Measurements from ENCODE around the gene HOXB2.

Gene HOXB2

DNA sequence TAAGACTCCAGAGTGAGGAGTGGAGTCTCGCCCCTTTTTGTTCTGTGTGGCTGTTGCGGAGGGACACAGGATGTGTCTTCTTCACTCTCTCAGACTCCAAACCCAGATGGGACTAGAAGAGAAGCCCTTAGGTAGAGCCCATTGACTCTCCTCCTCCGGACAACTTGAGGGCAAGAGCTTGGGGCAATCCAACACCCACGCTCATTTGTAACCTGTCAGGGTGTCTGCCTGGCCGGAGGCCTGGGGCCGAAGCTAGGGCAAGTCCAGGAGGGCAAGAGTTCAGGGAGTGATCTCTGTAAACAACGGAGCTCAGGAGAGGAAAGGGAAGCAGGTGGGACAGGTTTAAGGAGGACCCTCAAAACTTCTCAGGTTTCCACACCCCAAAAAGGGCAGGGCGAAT lies 12.6 kb downstream of the HOXB2 start:
- no peaks in the 10 kb centered on the region for H3K36me3 ChIP-seq (ENCODE audit: insufficient read depth, low read length)
- no peaks in the 10 kb centered on the region for H3F3A ChIP-seq (ENCODE audit: low read depth)
- no peaks in the 10 kb centered on the region for H3K27me3 ChIP-seq (ENCODE audit: insufficient read depth, low read length, poor library complexity, severe bottlenecking)
- H3K4me2 ChIP-seq (ENCODE audit: low read depth, low read length, poor library complexity, severe bottlenecking): no peak overlapping the region
- H3K4me3 ChIP-seq (ENCODE audit: low read length, poor library complexity, severe bottlenecking): no peak overlapping the region
- H3K9me2 ChIP-seq (replicated peaks; ENCODE audit: low read depth, low read length): no peaks in the 10 kb centered on the region
- no peak for TF ChIP-seq EZH2phosphoT487 (IDR thresholded peaks at IDR 0.05; ENCODE audit: borderline replicate concordance)
- TF ChIP-seq, protein P1, sequence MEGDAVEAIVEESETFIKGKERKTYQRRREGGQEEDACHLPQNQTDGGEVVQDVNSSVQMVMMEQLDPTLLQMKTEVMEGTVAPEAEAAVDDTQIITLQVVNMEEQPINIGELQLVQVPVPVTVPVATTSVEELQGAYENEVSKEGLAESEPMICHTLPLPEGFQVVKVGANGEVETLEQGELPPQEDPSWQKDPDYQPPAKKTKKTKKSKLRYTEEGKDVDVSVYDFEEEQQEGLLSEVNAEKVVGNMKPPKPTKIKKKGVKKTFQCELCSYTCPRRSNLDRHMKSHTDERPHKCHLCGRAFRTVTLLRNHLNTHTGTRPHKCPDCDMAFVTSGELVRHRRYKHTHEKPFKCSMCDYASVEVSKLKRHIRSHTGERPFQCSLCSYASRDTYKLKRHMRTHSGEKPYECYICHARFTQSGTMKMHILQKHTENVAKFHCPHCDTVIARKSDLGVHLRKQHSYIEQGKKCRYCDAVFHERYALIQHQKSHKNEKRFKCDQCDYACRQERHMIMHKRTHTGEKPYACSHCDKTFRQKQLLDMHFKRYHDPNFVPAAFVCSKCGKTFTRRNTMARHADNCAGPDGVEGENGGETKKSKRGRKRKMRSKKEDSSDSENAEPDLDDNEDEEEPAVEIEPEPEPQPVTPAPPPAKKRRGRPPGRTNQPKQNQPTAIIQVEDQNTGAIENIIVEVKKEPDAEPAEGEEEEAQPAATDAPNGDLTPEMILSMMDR (conservative IDR thresholded peaks at IDR 0.05; ENCODE audit: low read length): no peak
- H2AFZ ChIP-seq (ENCODE audit: low read length): no peak overlapping the region
- no peaks in the 10 kb centered on the region for H3K79me2 ChIP-seq (ENCODE audit: insufficient read depth, low read length)
- no peak overlapping the region for H3K9ac ChIP-seq (ENCODE audit: low read depth, low read length, poor library complexity, severe bottlenecking)
- H3K9me3 ChIP-seq (ENCODE audit: insufficient read depth, low read depth, low read length): no peaks in the 10 kb centered on the region
- H4K20me1 ChIP-seq (ENCODE audit: insufficient read depth, low read length, poor library complexity, severe bottlenecking): no peaks in the 10 kb centered on the region
- peaks cover 4% of the 10 kb centered on the region for H3K4me1 ChIP-seq (ENCODE audit: insufficient read depth, low read length, poor library complexity, severe bottlenecking)

GRCh38 chr17:48530887-48531272 lies 14.0 kb downstream of the HOXB2 start, which contains the start of gene HOXB1:
TSS of gene HOXB1 (minus strand) at chr17:48531011. CDS start at chr17:48530904, 107 bp downstream.
- no peak within 1 kb of the TSS for H3K4me3 ChIP-seq (ENCODE audit: low read length, poor library complexity, severe bottlenecking)
- H3K79me2 ChIP-seq (ENCODE audit: insufficient read depth, low read length): no peaks in the 10 kb centered on the region
- peaks cover 4% of the 10 kb centered on the region for H3K4me1 ChIP-seq (ENCODE audit: insufficient read depth, low read length, poor library complexity, severe bottlenecking)
- no peaks in the 10 kb centered on the region for H3K9me2 ChIP-seq (replicated peaks; ENCODE audit: low read depth, low read length)
- no peaks in the 10 kb centered on the region for H3K27me3 ChIP-seq (ENCODE audit: insufficient read depth, low read length, poor library complexity, severe bottlenecking)
- no peaks in the 10 kb centered on the region for H3K36me3 ChIP-seq (ENCODE audit: insufficient read depth, low read length)
- H4K20me1 ChIP-seq (ENCODE audit: insufficient read depth, low read length, poor library complexity, severe bottlenecking): no peaks in the 10 kb centered on the region
- H3K9me3 ChIP-seq (ENCODE audit: insufficient read depth, low read depth, low read length): no peaks in the 10 kb centered on the region
- no peak within 1 kb of the TSS for H3K9ac ChIP-seq (ENCODE audit: low read depth, low read length, poor library complexity, severe bottlenecking)
- no peak within 1 kb of the TSS for H3K4me2 ChIP-seq (ENCODE audit: low read depth, low read length, poor library complexity, severe bottlenecking)
- TF ChIP-seq EZH2phosphoT487 (IDR thresholded peaks at IDR 0.05; ENCODE audit: borderline replicate concordance): no peak
- TF ChIP-seq, protein P1 (conservative IDR thresholded peaks at IDR 0.05; ENCODE audit: low read length): no peak
- H3F3A ChIP-seq (ENCODE audit: low read depth): no peaks in the 10 kb centered on the region
- no peak within 1 kb of the TSS for H2AFZ ChIP-seq (ENCODE audit: low read length)

DNA sequence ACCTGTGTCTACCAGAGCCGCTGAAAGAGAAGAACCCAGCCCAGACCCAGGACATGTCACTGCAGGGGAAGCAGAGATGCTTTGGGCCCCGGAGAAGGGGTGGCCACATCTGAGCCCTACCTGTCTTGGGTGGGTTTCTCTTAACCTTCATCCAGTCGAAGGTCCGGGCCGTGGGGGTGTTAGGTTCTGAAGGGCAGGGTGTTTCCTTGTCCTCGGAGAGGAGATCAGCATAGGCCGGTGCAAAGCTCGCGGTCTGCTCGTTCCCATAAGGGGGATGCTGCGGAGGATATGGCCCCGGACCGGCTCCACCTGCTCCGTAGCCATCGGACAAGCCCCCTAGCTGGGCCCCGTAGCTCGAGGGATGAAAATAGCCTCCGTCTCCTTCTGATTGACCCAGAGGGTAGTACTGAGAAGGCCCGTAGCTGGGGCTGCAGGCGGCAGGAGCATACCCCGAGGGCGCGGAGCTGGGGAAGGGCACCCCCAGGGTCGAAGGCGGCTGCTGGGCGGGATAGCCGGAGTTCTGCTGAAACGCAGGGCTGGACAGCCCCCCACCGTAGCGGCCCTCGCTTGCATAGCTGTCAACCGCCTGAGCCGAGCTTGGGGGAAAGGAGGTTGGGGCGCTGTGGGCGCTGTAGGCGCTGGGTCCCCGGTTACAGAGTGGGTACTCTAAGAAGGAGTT lies 14.6 kb downstream of the HOXB2 start:
- Histone ChIP-seq H3K9ac (ENCODE audit: low read depth, low read length, poor library complexity, severe bottlenecking) (no peak overlapping the region), H3K4me2 (ENCODE audit: low read depth, low read length, poor library complexity, severe bottlenecking) (no peak overlapping the region), H3K9me2 (replicated peaks; ENCODE audit: low read depth, low read length) (no peaks in the 10 kb centered on the region), H3K4me1 (ENCODE audit: insufficient read depth, low read length, poor library complexity, severe bottlenecking) (peaks cover 4% of the 10 kb centered on the region), H4K20me1 (ENCODE audit: insufficient read depth, low read length, poor library complexity, severe bottlenecking) (no peaks in the 10 kb centered on the region), H3K27me3 (ENCODE audit: insufficient read depth, low read length, poor library complexity, severe bottlenecking) (no peaks in the 10 kb centered on the region), H3K9me3 (ENCODE audit: insufficient read depth, low read depth, low read length) (no peaks in the 10 kb centered on the region), H3K36me3 (ENCODE audit: insufficient read depth, low read length) (no peaks in the 10 kb centered on the region), H3F3A (ENCODE audit: low read depth) (no peaks in the 10 kb centered on the region), H3K79me2 (ENCODE audit: insufficient read depth, low read length) (no peaks in the 10 kb centered on the region), H2AFZ (ENCODE audit: low read length) (no peak overlapping the region), H3K4me3 (ENCODE audit: low read length, poor library complexity, severe bottlenecking) (no peak overlapping the region)
- no peak for TF ChIP-seq EZH2phosphoT487 (IDR thresholded peaks at IDR 0.05; ENCODE audit: borderline replicate concordance)
- TF ChIP-seq, protein P1 (conservative IDR thresholded peaks at IDR 0.05; ENCODE audit: low read length): no peak
